GM23248 (cell line): Measurements from ENCODE around the gene ELOVL5.

Experiments used
- EZH2 ChIP-seq: fragments of 200-600 bp; sonication (generic); IDR thresholded peaks from 2 replicates; pipeline ENCODE4 v1.6.1; 2018; ENCODE audit warnings: antibody characterized with exemption, mild to moderate bottlenecking; ENCODE audit not compliant: insufficient read depth, poor library complexity, severe bottlenecking
- EZH2phosphoT487 ChIP-seq: fragments of 200-600 bp; sonication (generic); IDR thresholded peaks from 2 replicates; pipeline ENCODE4 v1.6.1; 2018; ENCODE audit warnings: antibody characterized with exemption, moderate library complexity, mild to moderate bottlenecking, low read depth; ENCODE audit not compliant: insufficient read depth

DNA sequence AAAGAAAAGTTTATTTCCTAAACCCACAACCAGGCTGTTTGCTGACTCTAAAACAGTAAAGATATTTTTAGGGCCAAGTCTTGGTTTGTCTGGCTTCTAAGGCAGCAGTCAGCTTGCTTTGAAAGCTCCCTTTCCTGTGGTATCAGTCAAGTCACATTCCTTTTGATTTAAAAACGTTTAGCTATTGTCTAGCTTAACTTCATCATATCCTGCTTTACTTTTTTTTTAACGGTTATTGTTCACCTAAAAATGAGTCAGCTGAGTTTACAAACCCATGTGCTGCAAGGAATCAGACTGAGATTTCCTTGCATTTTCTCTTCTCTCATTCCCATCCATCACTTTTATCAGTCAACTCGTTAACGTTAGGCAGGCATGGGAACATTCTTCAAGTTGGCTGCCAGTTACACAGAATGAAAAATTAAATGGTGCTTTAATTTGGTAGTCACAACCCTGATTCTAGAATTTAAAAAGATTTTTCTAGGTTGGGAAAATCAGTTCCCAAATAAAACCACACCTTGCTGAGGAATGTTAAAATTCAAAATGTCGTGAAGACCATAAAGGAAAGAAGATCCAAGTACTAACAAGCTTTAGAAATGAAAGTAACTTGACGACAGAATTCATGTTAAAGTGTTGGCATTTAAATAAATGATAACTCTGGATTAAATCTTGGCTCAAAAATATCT, 45.9 kb downstream of the ELOVL5 start:
- TF ChIP-seq EZH2, result no peak
- no peak for TF ChIP-seq EZH2phosphoT487
